Kidney (tissue), 14 donors: ENCODE data around the gene CHAD. TPM values are rescaled to one million over a fixed set of nuclear protein-coding genes. Genes with fewer than 3 reads are reported as not detected.

Source experiments
- DNase-seq, 5 donors: peaks; one replicate each; pipeline ENCODE4 v3.0.0-alpha.2; 2013 to 2020
- FAIRE-seq: peaks from 2 replicates; lab custom pipeline; 2012; peaks lifted over from hg19 to GRCh38; lab: Jason Lieb, UNC
- H3K27ac ChIP-seq, 2 donors: one replicate each; pipeline ENCODE4 v1.7.0; 2013; ENCODE audit warnings: low read depth in 2 of 2, low read length in 2 of 2, inconsistent platforms in 1 of 2
- H3K27me3 ChIP-seq: one replicate; pipeline ENCODE4 v1.7.1; 2013; ENCODE audit warnings: low read length, inconsistent platforms; ENCODE audit not compliant: control insufficient read depth, insufficient read depth
- H3K36me3 ChIP-seq, 3 donors: one replicate each; pipeline versions ENCODE4 v1.7.0 to v1.7.1; 2013; ENCODE audit warnings: low read length in 3 of 3, control low read depth in 1 of 3, inconsistent platforms in 1 of 3; ENCODE audit not compliant: insufficient read depth in 3 of 3, control insufficient read depth in 2 of 3
- H3K4me1 ChIP-seq, 3 donors: one replicate each; pipeline versions ENCODE4 v1.7.0 to v1.7.1; 2013; ENCODE audit warnings: low read length in 3 of 3, inconsistent platforms in 1 of 3, low read depth in 1 of 3; ENCODE audit not compliant: control insufficient read depth in 2 of 3, insufficient read depth in 2 of 3
- H3K4me3 ChIP-seq, 3 donors: one replicate each; pipeline versions ENCODE4 v1.7.0 to v1.8.1; 2013; ENCODE audit warnings: low read length in 3 of 3, control low read depth in 1 of 3, inconsistent platforms in 1 of 3
- H3K9ac ChIP-seq, 3 donors: one replicate each; pipeline versions ENCODE4 v1.7.0 to v1.7.1; 2013; ENCODE audit warnings: low read length in 3 of 3, control low read depth in 1 of 3, inconsistent platforms in 1 of 3
- H3K9me3 ChIP-seq, 3 donors: one replicate each; pipeline versions ENCODE4 v1.7.0 to v1.7.1; 2013; ENCODE audit warnings: low read length in 3 of 3, control low read depth in 1 of 3, inconsistent platforms in 1 of 3; ENCODE audit not compliant: control insufficient read depth in 2 of 3, insufficient read depth in 1 of 3
- CTCF ChIP-seq: IDR thresholded peaks from 3 replicates; pipeline ENCODE4 v1.5.1; 2012; ENCODE audit warnings: mild to moderate bottlenecking, moderate library complexity, borderline replicate concordance; ENCODE audit not compliant: insufficient read depth; ENCODE audit errors: extremely low read depth
- intact Hi-C: fragments of 100-400 bp; cut with DNase I; formaldehyde crosslinking; loops from one replicate; pipeline ENCODE4 v1.11.1; 2022
- polyA plus RNA-seq: library from polyadenylated mRNA; stranded (reverse); fragments of 350-450 nt; fragmentation: Illumina TruSeq; extraction: RNeasy Lipid Tissue Mini Kit (QIAGEN cat#74804); gene quantifications from one replicate; pipeline ENCODE4 v1.2.3, GENCODE V29; 2014; ENCODE audit warnings: low read depth, low replicate concordance; ENCODE audit not compliant: insufficient read depth
- total RNA-seq: library from RNA; stranded (reverse); fragmentation: NEBNext Ultra II Directional; extraction: Animal tissue kit (Norgen Biotek cat#: 25700); gene quantifications from one replicate; pipeline ENCODE4 v1.2.1, GENCODE V29; 2021
- donor health status: control.
- donor health status: control.
- donor health status: control.
- donor health status: control.
- donor health status: control.
- donor health status: DM: yes; HTN: yes; CAD: no.
- donor health status: Normal renal cell carcinoma (clear cell type).

The CHAD gene
- total and polyA plus RNA-seq, 2 donors from 2014 or later, result 0.22 to 0.43 TPM

- DNase-seq (no peak), FAIRE-seq (no peak)
- Histone ChIP-seq H3K36me3 (peaks cover 0 to 14% (median 12%) of the 10 kb centered on the region in 3 donors), H3K9ac (no peak overlapping the region), H3K4me1 (peaks cover 0 to 24% (median 18%) of the 10 kb centered on the region in 3 donors), H3K27ac (no peak overlapping the region), H3K27me3 (no peaks in the 10 kb centered on the region), H3K9me3 (no peaks in the 10 kb centered on the region), H3K4me3 (no peak overlapping the region)
- intact Hi-C loops, result no loop called here
- TF ChIP-seq CTCF, result no peak
These were observed 3.6 kb upstream of the CHAD start for GRCh38 chr17:50472286-50472685.

- no peak for TF ChIP-seq CTCF
- Histone ChIP-seq H3K27ac (no peak overlapping the region), H3K27me3 (no peaks in the 10 kb centered on the region), H3K4me3 (no peak overlapping the region), H3K9ac (no peak overlapping the region), H3K36me3 (peaks cover 0 to 14% (median 12%) of the 10 kb centered on the region in 3 donors), H3K4me1 (peaks cover 0 to 24% (median 14%) of the 10 kb centered on the region in 3 donors), H3K9me3 (no peaks in the 10 kb centered on the region)
- no peak for FAIRE-seq
- DNase-seq, result no peak
- intact Hi-C loops, result no loop called here
These were observed 2.6 kb upstream of the CHAD start for GRCh38 chr17:50471009-50471905.

- TF ChIP-seq CTCF, result no peak
These were observed 1.7 kb upstream of the CHAD start for GRCh38 chr17:50470426-50470825.

More at GRCh38 chr17:50470426-50470825, 1.7 kb upstream of the CHAD start:
- no peaks in the 10 kb centered on the region for H3K9me3 ChIP-seq
- no peak overlapping the region for H3K27ac ChIP-seq
- H3K36me3 ChIP-seq, result peaks cover 0 to 15% (median 14%) of the 10 kb centered on the region in 3 donors
- no peaks in the 10 kb centered on the region for H3K27me3 ChIP-seq
- no peak overlapping the region for H3K9ac ChIP-seq
- FAIRE-seq, result no peak
- peaks cover 0 to 22% (median 14%) of the 10 kb centered on the region in 3 donors for H3K4me1 ChIP-seq
- intact Hi-C loops, result no loop called here
- DNase-seq, result peak in 3 of 5 donors; percentile 52 to 73 (median 59)
- H3K4me3 ChIP-seq, result no peak overlapping the region
